Stimulated activated CD4-positive, alpha-beta T cell treated with anti-CD3 and anti-CD28 coated beads, Interleukin-15, amount 100 ng/mL, for 1 hour (primary cell): ENCODE data around the gene TTC34.
"Not testable (repeated sequence)": the region's sequence is repeated elsewhere in the genome, so short reads cannot be mapped to it uniquely, and the experiment has no call there.

Experiments
- DNase-seq, 2 donors: peaks; one replicate each; pipeline ENCODE4 v3.0.0-alpha.2; 2020; ENCODE audit warnings: low read depth in 1 of 2, low spot score in 1 of 2

TTC34 gene

GRCh38 chr1:2684878-2685277, 116.6 kb downstream of the TTC34 start:
- not testable (repeated sequence) for DNase-seq

- DNase-seq, result not testable (repeated sequence)
Measured at GRCh38 chr1:2684000-2684399, 117.5 kb downstream of the TTC34 start.

GRCh38 chr1:2683321-2683741, 118.2 kb downstream of the TTC34 start:
- not testable (repeated sequence) for DNase-seq

- DNase-seq, result not testable (repeated sequence)
Measured at GRCh38 chr1:2682879-2683278, 118.6 kb downstream of the TTC34 start.

DNA sequence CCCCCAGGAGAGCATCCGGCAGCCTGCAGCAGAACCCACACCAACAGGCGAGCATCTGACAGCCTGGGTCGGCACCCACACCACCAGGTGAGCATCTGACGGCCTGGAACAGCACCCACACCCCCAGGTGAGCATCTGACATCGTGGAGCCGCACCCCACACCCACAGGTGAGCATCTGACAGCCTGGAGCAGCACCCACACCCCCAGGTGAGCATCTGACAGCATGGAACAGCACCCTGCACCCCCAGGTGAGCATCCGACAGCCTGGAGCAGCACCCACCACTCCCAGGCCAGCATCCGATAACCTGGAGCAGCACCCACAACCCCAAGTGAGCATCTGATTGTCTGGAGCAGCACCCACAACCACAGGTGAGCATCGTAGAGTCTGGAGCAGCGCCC, 124.8 kb downstream of the TTC34 start:
- DNase-seq, result not testable (repeated sequence)

GRCh38 chr1:2671656-2672055, 129.8 kb downstream of the TTC34 start:
- DNase-seq, result not testable (repeated sequence)

DNA sequence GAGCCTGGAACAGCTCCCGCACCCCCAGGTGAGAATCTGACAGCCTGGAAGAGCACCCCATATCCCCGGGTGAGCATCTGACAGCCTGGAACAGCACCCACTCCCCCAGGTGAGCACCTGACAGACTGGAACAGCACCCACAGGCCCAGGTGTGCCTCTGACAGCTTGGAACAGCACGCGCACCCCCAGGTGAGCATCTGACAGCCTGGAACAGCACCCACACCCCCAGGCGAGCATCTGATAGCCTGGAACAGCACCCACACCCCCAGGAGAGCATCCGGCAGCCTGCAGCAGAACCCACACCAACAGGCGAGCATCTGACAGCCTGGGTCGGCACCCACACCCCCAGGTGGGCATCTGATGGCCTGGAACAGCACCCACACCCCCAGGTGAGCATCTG, 141.7 kb downstream of the TTC34 start:
- DNase-seq, result not testable (repeated sequence)

DNA sequence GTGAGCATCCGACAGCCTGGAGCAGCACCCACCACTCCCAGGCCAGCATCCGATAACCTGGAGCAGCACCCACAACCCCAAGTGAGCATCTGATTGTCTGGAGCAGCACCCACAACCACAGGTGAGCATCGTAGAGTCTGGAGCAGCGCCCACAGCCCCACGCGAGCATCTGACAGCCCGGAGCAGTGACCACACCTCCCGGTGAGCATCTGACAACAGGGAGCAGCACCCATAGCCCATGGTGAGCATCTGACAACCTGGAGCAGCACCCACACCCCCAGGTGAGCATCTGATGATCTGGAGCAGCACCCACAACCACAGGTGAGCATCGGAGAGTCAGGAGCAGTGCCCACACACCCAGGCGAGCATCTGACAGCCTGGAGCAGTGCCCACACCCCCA, 143.6 kb downstream of the TTC34 start:
- not testable (repeated sequence) for DNase-seq

DNA sequence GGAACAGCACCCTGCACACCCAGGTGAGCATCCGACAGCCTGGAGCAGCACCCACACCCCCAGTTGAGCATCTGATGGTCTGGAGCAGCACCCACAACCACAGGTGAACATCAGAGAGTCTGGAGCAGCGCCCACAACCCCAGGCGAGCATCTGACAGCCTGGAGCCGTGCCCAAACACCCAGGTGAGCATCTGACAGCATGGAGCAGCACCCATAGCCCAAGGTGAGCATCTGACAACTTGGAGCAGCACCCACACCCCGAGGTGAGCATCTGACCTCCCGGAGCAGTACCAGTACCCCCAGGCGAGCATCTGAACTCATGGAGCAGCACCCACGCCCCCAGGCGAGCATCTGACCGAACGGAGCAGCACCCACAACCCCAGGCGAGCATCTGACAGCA, 144.4 kb downstream of the TTC34 start:
- DNase-seq, result not testable (repeated sequence)

GRCh38 chr1:2655598-2656434, 145.7 kb downstream of the TTC34 start:
- not testable (repeated sequence) for DNase-seq

GRCh38 chr1:2654443-2654948, 147.0 kb downstream of the TTC34 start:
- DNase-seq, result not testable (repeated sequence)

GRCh38 chr1:2653741-2654442, 147.6 kb downstream of the TTC34 start:
- DNase-seq, result not testable (repeated sequence)

GRCh38 chr1:2652926-2653571, 148.4 kb downstream of the TTC34 start:
- DNase-seq, result not testable (repeated sequence)

DNA sequence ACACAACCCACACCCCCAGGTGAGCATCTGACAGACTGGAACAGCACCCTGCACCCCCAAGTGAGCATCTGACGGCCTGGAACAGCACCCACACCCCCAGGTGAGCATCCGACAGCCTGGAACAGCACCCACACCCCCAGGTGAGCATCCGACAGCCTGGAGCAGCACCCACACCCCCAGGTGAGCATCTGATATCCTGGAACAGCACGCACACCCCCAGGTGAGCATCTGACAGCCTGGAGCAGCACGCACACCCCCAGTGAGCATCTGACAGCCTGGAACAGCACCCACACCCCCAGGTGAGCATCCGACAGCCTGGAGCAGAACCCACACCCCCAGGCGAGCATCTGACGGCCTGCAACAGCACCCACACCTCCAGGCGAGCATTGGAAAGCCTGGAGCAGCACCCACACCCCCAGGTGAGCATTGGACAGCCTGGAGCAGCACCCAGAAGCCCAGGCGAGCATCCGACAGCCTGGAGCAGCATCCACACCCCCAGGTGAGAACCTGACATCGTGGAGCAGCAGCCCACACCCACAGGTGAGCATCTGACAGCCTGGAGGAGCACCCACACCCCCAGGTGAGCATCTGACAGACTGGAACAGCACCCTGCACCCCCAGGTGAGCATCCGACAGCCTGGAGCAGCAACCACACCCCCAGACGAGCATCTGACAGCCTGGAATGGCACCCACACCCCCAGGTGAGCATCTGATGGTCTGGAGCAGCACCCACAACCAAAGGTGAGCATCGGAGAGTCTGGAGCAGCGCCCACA, 149.2 kb downstream of the TTC34 start:
- DNase-seq, result not testable (repeated sequence)

DNA sequence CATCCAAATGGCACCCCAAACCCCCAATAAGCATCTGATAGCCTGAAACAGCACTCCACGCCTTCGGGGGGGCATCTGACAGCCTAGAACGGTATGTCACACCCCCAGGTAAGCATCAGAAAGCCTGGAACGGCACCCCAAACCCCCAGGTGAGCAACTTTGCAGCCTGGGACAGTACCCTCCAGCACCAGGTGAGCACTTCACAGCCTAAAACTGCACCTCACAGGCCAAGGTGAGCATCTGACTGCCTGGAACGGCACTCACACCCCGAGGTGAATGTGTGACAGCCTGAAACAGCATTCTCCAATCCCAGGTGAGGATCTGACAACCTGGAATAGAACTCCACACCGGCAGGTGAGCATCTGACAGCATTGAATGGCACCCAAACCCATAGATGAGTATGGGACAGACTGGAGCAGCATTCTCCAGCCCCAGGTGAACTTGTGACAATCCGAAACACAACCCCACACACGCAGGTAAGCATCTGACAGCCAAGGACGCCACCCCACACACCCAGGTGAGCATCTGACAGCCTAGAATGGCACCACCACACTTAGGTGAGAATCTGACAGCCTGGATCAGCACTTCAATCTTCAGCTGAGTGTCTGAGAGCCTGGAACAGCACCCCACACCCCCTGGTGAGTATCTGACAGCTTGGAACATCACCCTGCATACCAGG, 150.4 kb downstream of the TTC34 start:
- DNase-seq, result no peak

DNA sequence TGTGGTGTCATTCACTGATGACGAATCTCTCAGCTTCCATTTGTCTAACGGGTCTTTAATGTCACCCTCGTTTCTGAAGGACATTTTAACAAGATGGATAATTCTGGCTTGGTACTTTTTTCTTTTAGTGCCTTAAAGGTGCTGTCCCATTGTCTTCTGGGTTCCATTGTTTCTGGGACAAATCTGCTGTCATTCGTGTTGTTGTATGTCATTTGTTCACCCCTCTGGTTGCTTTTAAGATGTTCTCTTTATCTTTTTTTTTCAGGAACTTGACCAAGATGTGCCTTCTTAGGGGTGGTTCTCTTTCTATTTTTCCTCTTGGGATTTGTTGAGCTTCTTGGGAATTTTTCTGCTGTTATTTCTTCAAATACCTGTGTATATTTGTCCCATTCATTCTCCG, 154.7 kb downstream of the TTC34 start:
- no peak for DNase-seq

DNA sequence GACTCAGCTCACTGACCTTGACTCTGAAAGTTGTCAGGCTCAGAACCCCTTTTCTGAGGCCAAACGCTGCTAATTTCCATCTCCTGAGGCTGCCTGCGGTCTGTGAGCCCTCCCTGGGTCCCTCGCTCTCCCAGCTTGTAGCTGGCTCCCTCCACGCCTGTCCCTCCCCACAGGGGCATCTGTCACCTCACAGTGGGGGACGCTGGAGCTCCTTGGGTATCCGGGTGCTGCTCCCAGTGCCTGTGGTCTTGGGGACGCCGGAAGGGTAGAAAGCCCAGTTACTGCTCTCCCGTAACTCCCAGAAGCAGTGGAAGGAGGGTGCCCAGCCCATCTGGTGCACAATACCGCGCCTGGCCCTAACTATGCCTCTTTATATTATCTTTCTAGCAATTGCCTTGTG, 155.7 kb downstream of the TTC34 start:
- no peak for DNase-seq

- DNase-seq, result no peak
Measured at GRCh38 chr1:2645143-2645542, 156.3 kb downstream of the TTC34 start.

GRCh38 chr1:2644591-2645101, 156.8 kb downstream of the TTC34 start:
- no peak for DNase-seq

DNA sequence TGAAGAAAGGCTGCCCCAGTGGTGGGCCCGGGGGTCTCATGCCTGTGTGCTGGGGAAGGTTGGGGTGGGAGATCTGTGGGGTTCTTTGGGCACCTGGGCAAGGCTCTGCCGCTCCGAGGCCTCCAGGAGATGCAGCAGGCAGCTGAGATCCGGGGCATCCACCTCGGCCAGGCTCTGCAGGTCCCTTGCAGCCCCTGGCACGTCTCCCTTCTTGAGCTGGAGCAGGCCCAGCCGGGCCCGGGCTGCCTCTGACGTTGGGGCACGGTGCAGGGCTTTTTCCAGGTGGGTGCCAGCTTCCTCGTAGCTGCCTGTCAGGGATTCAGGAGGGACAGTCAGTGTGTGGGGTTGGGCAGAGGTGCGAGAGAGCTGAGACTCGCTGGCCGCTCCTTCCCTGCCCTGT, 157.3 kb downstream of the TTC34 start:
- no peak for DNase-seq
